Tibial artery (tissue), 4 donors: ENCODE data around the gene RPGRIP1L.

Source experiments
- DNase-seq, 2 donors: peaks; one replicate each; pipeline ENCODE4 v3.0.0-alpha.2; 2019
- H3K27ac ChIP-seq, 2 donors: fragments of 200-600 bp; sonication (generic) in 1 of 2; 1 replicate in 1 of 2; 2 replicates in 1 of 2; pipeline ENCODE4 v1.5.1; 2018 to 2019; ENCODE audit warnings: mild to moderate bottlenecking in 1 of 2
- H3K27me3 ChIP-seq, 2 donors: fragments of 200-600 bp; sonication (generic) in 1 of 2; one replicate each; pipeline versions ENCODE4 v1.5.1 to v1.6.0; 2016 to 2019
- H3K36me3 ChIP-seq, 3 donors: fragments of 200-600 bp; sonication (generic) in 2 of 3; one replicate each; pipeline ENCODE4 v1.5.1; 2016 to 2019; ENCODE audit warnings: mild to moderate bottlenecking in 2 of 3
- H3K4me1 ChIP-seq, 4 donors: fragments of 200-600 bp; sonication (generic) in 2 of 4; 1 replicate in 3 of 4; 2 replicates in 1 of 4; pipeline ENCODE4 v1.5.1; 2016 to 2019
- H3K4me3 ChIP-seq, 2 donors: fragments of 200-600 bp; sonication (generic) in 1 of 2; 1 replicate in 1 of 2; 2 replicates in 1 of 2; pipeline ENCODE4 v1.5.1; 2018 to 2019; ENCODE audit warnings: mild to moderate bottlenecking in 2 of 2
- H3K9me3 ChIP-seq, 3 donors: fragments of 200-600 bp; sonication (generic) in 1 of 3; one replicate each; pipeline ENCODE4 v1.5.1; 2016 to 2019
- intact Hi-C: fragments of 100-400 bp; cut with DNase I; formaldehyde crosslinking; loops from one replicate; pipeline ENCODE4 v1.15.0; 2023; ENCODE audit warnings: low total_unique reads
- TF ChIP-seq, protein P1 (sequence below), 2 experiments: fragments of 200-600 bp in 1 of 2; fragments of 450-650 bp in 1 of 2; IDR thresholded peaks; one replicate each; pipeline ENCODE4 v1.5.1; 2017 to 2019; ENCODE audit warnings: antibody characterized with exemption in 2 of 2, mild to moderate bottlenecking in 1 of 2, moderate library complexity in 1 of 2

The RPGRIP1L gene

DNA sequence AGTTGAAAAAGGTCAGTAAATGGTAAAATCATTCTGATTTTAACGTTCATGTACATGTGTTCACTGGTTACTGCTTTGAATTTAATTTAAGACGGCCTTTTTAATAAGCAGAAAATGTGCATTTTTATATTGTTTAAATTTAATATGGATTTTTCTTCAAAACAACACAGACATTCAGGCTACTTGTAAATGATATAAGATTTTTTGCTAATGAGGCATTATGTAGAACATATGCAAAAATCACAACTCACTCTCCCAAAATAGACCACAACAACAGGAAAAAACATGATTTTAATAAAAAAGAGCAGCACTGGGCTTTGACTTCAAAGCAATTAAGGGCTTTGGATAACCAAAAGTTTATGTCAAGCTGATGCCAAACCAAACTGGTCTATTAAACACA is 22.3 kb downstream of the RPGRIP1L start:
- Histone ChIP-seq H3K27me3 (no peaks in the 10 kb centered on the region), H3K4me1 (peaks cover 0 to 10% (median 0%) of the 10 kb centered on the region in 4 donors), H3K36me3 (peaks cover 0 to 14% (median 6%) of the 10 kb centered on the region in 3 donors), H3K4me3 (no peak overlapping the region), H3K27ac (no peak overlapping the region), H3K9me3 (no peaks in the 10 kb centered on the region)
- TF ChIP-seq, protein P1, sequence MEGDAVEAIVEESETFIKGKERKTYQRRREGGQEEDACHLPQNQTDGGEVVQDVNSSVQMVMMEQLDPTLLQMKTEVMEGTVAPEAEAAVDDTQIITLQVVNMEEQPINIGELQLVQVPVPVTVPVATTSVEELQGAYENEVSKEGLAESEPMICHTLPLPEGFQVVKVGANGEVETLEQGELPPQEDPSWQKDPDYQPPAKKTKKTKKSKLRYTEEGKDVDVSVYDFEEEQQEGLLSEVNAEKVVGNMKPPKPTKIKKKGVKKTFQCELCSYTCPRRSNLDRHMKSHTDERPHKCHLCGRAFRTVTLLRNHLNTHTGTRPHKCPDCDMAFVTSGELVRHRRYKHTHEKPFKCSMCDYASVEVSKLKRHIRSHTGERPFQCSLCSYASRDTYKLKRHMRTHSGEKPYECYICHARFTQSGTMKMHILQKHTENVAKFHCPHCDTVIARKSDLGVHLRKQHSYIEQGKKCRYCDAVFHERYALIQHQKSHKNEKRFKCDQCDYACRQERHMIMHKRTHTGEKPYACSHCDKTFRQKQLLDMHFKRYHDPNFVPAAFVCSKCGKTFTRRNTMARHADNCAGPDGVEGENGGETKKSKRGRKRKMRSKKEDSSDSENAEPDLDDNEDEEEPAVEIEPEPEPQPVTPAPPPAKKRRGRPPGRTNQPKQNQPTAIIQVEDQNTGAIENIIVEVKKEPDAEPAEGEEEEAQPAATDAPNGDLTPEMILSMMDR (IDR thresholded peaks at IDR 0.05) = no peak
- DNase-seq = no peak
- intact Hi-C loops = no loop called here

DNA sequence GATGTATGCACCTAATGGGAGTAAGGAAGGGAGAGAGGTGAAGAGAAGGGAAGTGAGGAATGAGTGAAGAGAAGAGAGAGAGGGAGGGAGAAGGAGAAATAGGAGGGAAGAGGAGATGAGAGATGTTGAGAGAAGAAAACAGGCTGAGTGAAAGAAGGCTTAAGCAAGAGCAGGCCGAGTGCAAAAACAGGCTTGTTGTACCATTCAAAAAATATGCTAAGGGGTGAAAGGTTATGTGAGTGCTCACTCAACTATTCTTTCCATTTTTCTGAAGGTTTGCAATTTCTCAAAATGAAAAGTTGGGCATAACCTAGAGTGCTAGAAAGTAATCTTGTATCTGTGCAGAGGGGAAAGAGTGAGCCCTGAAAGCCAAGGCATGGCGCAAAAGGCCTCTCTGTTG is 22.9 kb downstream of the RPGRIP1L start:
- H3K4me3 ChIP-seq = no peak overlapping the region
- no peak for DNase-seq
- H3K4me1 ChIP-seq = peaks cover 0 to 10% (median 0%) of the 10 kb centered on the region in 4 donors
- peaks cover 0 to 14% (median 6%) of the 10 kb centered on the region in 3 donors for H3K36me3 ChIP-seq
- H3K9me3 ChIP-seq = no peaks in the 10 kb centered on the region
- intact Hi-C loops = no loop called here
- no peak overlapping the region for H3K27ac ChIP-seq
- H3K27me3 ChIP-seq = no peaks in the 10 kb centered on the region
- TF ChIP-seq, protein P1 (IDR thresholded peaks at IDR 0.05) = no peak

DNA sequence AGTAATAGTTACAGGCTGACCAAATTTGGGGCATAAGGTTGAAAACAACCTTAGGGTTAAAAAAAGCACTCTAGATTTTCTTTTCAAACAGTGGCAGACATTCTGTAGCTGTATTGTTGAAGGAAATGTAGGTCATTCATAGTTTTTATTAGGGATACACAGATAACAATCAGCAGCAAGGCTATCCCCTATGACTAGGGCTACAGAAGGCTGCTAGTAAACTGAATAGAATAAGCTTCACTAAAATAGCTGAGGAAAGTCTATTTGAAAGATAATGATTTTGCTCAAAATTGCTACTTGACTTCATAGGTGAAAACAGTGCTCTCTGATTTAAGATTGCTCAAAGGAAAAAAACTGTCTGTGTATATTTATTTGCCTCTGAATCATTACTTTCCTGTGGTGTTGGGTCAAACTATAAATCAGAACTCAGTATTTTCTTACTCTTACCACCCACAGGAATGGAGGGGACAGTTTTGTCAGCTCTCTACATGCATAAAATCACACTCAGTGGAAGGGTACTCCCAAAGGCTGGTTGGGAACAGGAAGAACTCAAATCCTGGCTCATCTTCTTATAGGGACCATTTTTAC is 24.8 kb downstream of the RPGRIP1L start:
- DNase-seq = no peak
- no peaks in the 10 kb centered on the region for H3K9me3 ChIP-seq
- peaks cover 0 to 10% (median 0%) of the 10 kb centered on the region in 4 donors for H3K4me1 ChIP-seq
- TF ChIP-seq, protein P1 (IDR thresholded peaks at IDR 0.05) = no peak
- no peak overlapping the region for H3K27ac ChIP-seq
- no peaks in the 10 kb centered on the region for H3K36me3 ChIP-seq
- intact Hi-C loops = no loop called here
- no peaks in the 10 kb centered on the region for H3K27me3 ChIP-seq
- H3K4me3 ChIP-seq = no peak overlapping the region

DNA sequence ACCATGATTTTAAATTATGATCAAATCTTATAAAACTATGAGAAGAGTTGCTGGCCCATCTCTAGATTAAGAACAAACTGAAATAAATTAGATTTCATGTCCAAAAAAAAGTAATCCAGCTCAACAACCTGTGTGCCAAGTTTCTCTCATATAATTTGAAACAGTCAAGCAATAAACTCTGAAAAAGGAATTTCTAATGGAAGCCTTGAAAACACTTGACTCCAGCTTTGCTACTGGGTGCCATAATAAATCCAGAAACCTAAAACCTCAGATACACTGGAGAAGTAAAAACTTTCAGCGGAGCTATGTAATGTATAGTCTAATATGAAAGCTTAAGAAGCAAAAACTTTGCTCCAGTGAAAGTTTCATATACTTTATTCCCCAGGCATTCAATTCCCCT is 25.5 kb downstream of the RPGRIP1L start:
- TF ChIP-seq, protein P1 (IDR thresholded peaks at IDR 0.05) = no peak
- no peaks in the 10 kb centered on the region for H3K9me3 ChIP-seq
- no peaks in the 10 kb centered on the region for H3K36me3 ChIP-seq
- peaks cover 0 to 10% (median 0%) of the 10 kb centered on the region in 4 donors for H3K4me1 ChIP-seq
- intact Hi-C loops = no loop called here
- no peak overlapping the region for H3K27ac ChIP-seq
- no peak overlapping the region for H3K4me3 ChIP-seq
- no peak for DNase-seq
- H3K27me3 ChIP-seq = no peaks in the 10 kb centered on the region

DNA sequence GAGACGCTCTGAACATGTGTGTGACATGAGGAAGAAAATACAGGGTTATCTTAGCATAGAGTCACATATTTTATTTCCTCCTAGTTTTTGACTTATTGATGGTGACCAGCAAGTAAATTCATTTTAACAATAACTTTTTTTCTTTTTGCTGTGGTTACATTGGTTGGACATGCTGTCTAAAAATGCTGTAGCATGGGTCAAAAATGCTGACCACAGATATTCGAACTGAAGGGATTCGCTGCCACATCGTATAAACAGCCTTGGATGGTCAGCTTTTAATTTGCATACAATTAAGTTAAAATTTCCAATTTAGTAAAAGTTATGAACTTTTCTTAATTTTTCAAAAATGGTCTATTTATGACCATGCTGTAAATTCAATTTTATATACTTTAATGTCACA is 30.5 kb downstream of the RPGRIP1L start:
- no peaks in the 10 kb centered on the region for H3K9me3 ChIP-seq
- TF ChIP-seq, protein P1 (IDR thresholded peaks at IDR 0.05) = no peak
- H3K4me3 ChIP-seq = no peak overlapping the region
- no peak for DNase-seq
- no peak overlapping the region for H3K27ac ChIP-seq
- no peaks in the 10 kb centered on the region for H3K27me3 ChIP-seq
- intact Hi-C loops = no loop called here
- peaks cover 0 to 3% (median 0%) of the 10 kb centered on the region in 4 donors for H3K4me1 ChIP-seq
- H3K36me3 ChIP-seq = no peaks in the 10 kb centered on the region

DNA sequence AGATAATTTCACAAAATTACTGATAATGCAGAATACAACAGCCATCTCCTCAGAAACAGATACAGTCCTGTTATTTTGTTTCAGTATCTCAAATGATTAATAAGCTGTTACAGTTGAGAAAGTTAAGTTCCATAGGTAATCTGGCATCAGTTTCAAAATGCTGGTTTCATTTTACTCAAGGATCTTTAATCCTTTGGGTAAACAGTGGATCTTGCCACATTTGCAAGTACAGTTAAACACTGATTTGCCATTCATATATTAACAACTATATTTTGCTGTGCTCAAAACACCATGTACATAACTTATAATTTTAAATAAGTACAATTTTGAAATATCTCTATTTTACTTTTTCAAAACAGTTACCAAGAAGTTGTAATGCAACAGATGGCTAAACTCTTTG is 31.2 kb downstream of the RPGRIP1L start:
- no peak for DNase-seq
- Histone ChIP-seq H3K36me3 (no peaks in the 10 kb centered on the region), H3K9me3 (no peaks in the 10 kb centered on the region), H3K27me3 (no peaks in the 10 kb centered on the region), H3K27ac (no peak overlapping the region), H3K4me1 (no peaks in the 10 kb centered on the region), H3K4me3 (no peak overlapping the region)
- intact Hi-C loops = no loop called here
- TF ChIP-seq, protein P1 (IDR thresholded peaks at IDR 0.05) = no peak
